ENCODE measurements around the gene KATNB1. TPM values are rescaled to one million over a fixed set of nuclear protein-coding genes. Genes with fewer than 3 reads are reported as not detected.

Gene KATNB1
- total and polyA plus RNA-seq, 2 of the 8 experiments (the other 6 are each of a cell fraction or from before 2014, with no cell fraction given) = 50.2 to 60.4 TPM

- no peak overlapping the region for H3K18ac ChIP-seq (ENCODE audit: extremely low read depth, low read length)
- no peak overlapping the region for H3K4me3 ChIP-seq (ENCODE audit: extremely low read depth in 1 of 4, insufficient read depth in 2 of 4, low read depth in 3 of 4, low read length in 4 of 4)
- FAIRE-seq (no peak), DNase-seq (ENCODE audit: low read depth in 1 of 2, low spot score in 2 of 2) (no peak)
- H3K23ac ChIP-seq (ENCODE audit: insufficient read length) = no peak overlapping the region
- H2BK5ac ChIP-seq (ENCODE audit: low read depth, low read length) = no peak overlapping the region
- no peak overlapping the region for H2AFZ ChIP-seq (ENCODE audit: low read length)
- peaks cover 0 to 3% of the 10 kb centered on the region in 2 experiments for H4K20me1 ChIP-seq (replicated peaks in 1 of 2; ENCODE audit: control insufficient read depth in 1 of 2, insufficient read depth in 2 of 2, low read length in 2 of 2)
- no peak overlapping the region for H4K91ac ChIP-seq (replicated peaks; ENCODE audit: insufficient read length, low read length)
- no peak overlapping the region for H3K4ac ChIP-seq (replicated peaks; ENCODE audit: insufficient read length, low read depth, low read length)
- no peaks in the 10 kb centered on the region for H3K79me1 ChIP-seq (ENCODE audit: low read depth, low read length)
- no peak overlapping the region for H2BK20ac ChIP-seq (ENCODE audit: low read length)
- no peak overlapping the region for H3K27ac ChIP-seq (ENCODE audit: low read depth, low read length)
- H4K5ac ChIP-seq (ENCODE audit: insufficient read length, low read depth, low read length) = no peak overlapping the region
- no peaks in the 10 kb centered on the region for H3K79me2 ChIP-seq (ENCODE audit: control insufficient read depth in 1 of 2, insufficient read depth in 2 of 2, low read length in 2 of 2)
- H3K36me3 ChIP-seq (ENCODE audit: control insufficient read depth in 2 of 4, insufficient read depth in 4 of 4, low read length in 3 of 4) = no peaks in the 10 kb centered on the region
- H3K14ac ChIP-seq (ENCODE audit: insufficient read length) = no peak overlapping the region
- no peak overlapping the region for H2BK120ac ChIP-seq (replicated peaks; ENCODE audit: low read depth, low read length)
- H3K27me3 ChIP-seq (replicated peaks in 1 of 4; ENCODE audit: control insufficient read depth in 3 of 4, extremely low read depth in 1 of 4, insufficient read depth in 3 of 4, low read length in 3 of 4) = no peaks in the 10 kb centered on the region; a peak in 2 of 7 replicates
- no peaks in the 10 kb centered on the region; a peak in 1 of 7 replicates for H3K4me1 ChIP-seq (replicated peaks in 1 of 4; ENCODE audit: control insufficient read depth in 3 of 4, insufficient read depth in 4 of 4, low read length in 3 of 4)
- H3K9me3 ChIP-seq (ENCODE audit: insufficient read depth in 2 of 2, low read depth in 1 of 2, low read length in 1 of 2) = no peaks in the 10 kb centered on the region
- no peak overlapping the region for H3K4me2 ChIP-seq (ENCODE audit: insufficient read depth in 1 of 2, low read depth in 2 of 2, low read length in 2 of 2)
- no peak overlapping the region for H2BK15ac ChIP-seq (ENCODE audit: low read length)
- 94% methylated on average over 7 of the region's 7 CpGs; no CpG with 5 or more reads in 1 of the 2 experiments for WGBS, 2 experiments (ENCODE audit: extremely low coverage in 1 of 2, insufficient coverage in 1 of 2, insufficient read length in 1 of 2, insufficient replicate concordance in 2 of 2, low coverage in 1 of 2, low lambda C conversion rate in 2 of 2, missing lambda C conversion rate in 1 of 2)
- no peak overlapping the region for H4K8ac ChIP-seq (ENCODE audit: extremely low read depth, insufficient read depth, low read length)
- peaks cover 17% of the 10 kb centered on the region; the same call in 1 of the 2 replicates for H3K23me2 ChIP-seq (ENCODE audit: low read depth, low read length)
- H2BK12ac ChIP-seq (ENCODE audit: low read depth, low read length) = no peak overlapping the region
- H3K9ac ChIP-seq (replicated peaks in 1 of 4; ENCODE audit: extremely low read depth in 1 of 4, low read depth in 3 of 4, low read length in 3 of 4) = no peak overlapping the region
- CTCF ChIA-PET (ENCODE audit: partially characterized antibody) = interaction anchor here (0.8 to 6.6 kb wide), 12 partner anchors 9 to 172 kb away, joined by 3 to 48 read pairs (median 4); partner anchors contain the start of gene KATNB1
- POLR2A ChIA-PET (ENCODE audit: partially characterized antibody) = interaction anchor here (0.6 to 3.2 kb wide), 3 partner anchors 9 to 274 kb away, joined by 3 to 22 read pairs (median 4); partner anchors contain the start of genes KATNB1 and ZNF319
- no peak overlapping the region for H3K56ac ChIP-seq (replicated peaks; ENCODE audit: insufficient read length, low read depth, low read length)
- no peak overlapping the region for H2AK5ac ChIP-seq (ENCODE audit: low read depth, low read length)
- TF ChIP-seq, protein P1, sequence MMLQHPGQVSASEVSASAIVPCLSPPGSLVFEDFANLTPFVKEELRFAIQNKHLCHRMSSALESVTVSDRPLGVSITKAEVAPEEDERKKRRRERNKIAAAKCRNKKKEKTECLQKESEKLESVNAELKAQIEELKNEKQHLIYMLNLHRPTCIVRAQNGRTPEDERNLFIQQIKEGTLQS (IDR thresholded peaks at IDR 0.05; ENCODE audit: insufficient read depth, low read depth, low read length) = no peak
- TF ChIP-seq CBX5 (IDR thresholded peaks at IDR 0.05; ENCODE audit: low read depth, low read length) (no peak), PHF8 (conservative IDR thresholded peaks at IDR 0.05; ENCODE audit: low read depth, low read length) (no peak), EGR1 (IDR thresholded peaks at IDR 0.05; ENCODE audit: borderline replicate concordance, low read depth, low read length) (no peak), RFX5 (IDR thresholded peaks at IDR 0.05; ENCODE audit: borderline replicate concordance, low read depth, low read length) (no peak), HDAC2 (IDR thresholded peaks at IDR 0.05; ENCODE audit: borderline replicate concordance in 1 of 2, low read depth in 2 of 2, low read length in 2 of 2) (no peak), SIN3A (conservative IDR thresholded peaks at IDR 0.05 in 1 of 2, IDR thresholded peaks at IDR 0.05 in 1 of 2; ENCODE audit: low read depth in 1 of 2, low read length in 2 of 2) (no peak)
Observed at GRCh38 chr16:57726433-57726947, 9.1 kb upstream of the KATNB1 start.

Measured in H1 (cell line).